Testis (tissue), 3 donors: ENCODE results near the gene SET. TPM values are rescaled to one million over a fixed set of nuclear protein-coding genes. Genes with fewer than 3 reads are reported as not detected.

Source experiments
- DNase-seq: peaks from one replicate; pipeline ENCODE4 v3.0.0-alpha.2; 2019
- H3K27ac ChIP-seq, 2 donors: fragments of 200-600 bp; sonication (generic); one replicate each; pipeline ENCODE4 v1.5.1; 2019
- H3K27me3 ChIP-seq: fragments of 200-600 bp; sonication (generic); one replicate; pipeline ENCODE4 v1.5.1; 2019
- H3K36me3 ChIP-seq: fragments of 200-600 bp; sonication (generic); one replicate; pipeline ENCODE4 v1.5.1; 2017; ENCODE audit warnings: low read depth; ENCODE audit errors: missing control alignments
- H3K4me1 ChIP-seq: fragments of 200-600 bp; sonication (generic); one replicate; pipeline ENCODE4 v1.5.1; 2019
- H3K4me3 ChIP-seq, 2 donors: fragments of 200-600 bp; sonication (generic); one replicate each; pipeline ENCODE4 v1.5.1; 2017 to 2019
- H3K9me3 ChIP-seq: fragments of 200-600 bp; sonication (generic); one replicate; pipeline ENCODE4 v1.5.1; 2017
- CTCF ChIP-seq, 3 experiments: fragments of 450-650 bp in 2 of 3; fragments of 200-600 bp in 1 of 3; sonication (generic) in 1 of 3; IDR thresholded peaks; one replicate each; pipeline ENCODE4 v1.5.1; 2016 to 2019; ENCODE audit warnings: antibody characterized with exemption in 3 of 3, mild to moderate bottlenecking in 2 of 3, moderate library complexity in 1 of 3
- POLR2A ChIP-seq: fragments of 450-650 bp; IDR thresholded peaks from one replicate; pipeline ENCODE4 v1.6.1; 2017; ENCODE audit warnings: antibody characterized with exemption, mild to moderate bottlenecking, moderate library complexity
- WGBS, 2 donors: methylation state at CpG; one replicate each; pipeline ENCODE4 v1.1.5; 2018; 5-methylcytosine and 5-hydroxymethylcytosine counted together
- intact Hi-C: fragments of 100-400 bp; cut with DNase I; formaldehyde crosslinking; loops from one replicate; pipeline ENCODE4 v1.15.1; 2023; ENCODE audit warnings: low total_unique reads
- polyA plus RNA-seq: library from polyadenylated mRNA; stranded (reverse); fragments of 350-450 nt; fragmentation: Illumina TruSeq; extraction: RNeasy Lipid Tissue Mini Kit (QIAGEN cat#74804); gene quantifications from one replicate; pipeline ENCODE4 v1.2.3, GENCODE V29; 2014; ENCODE audit warnings: low read depth, low replicate concordance; ENCODE audit not compliant: insufficient read depth
- total RNA-seq, 2 donors: library from RNA; depleted of rRNA; stranded (reverse); fragments of >200 nt; gene quantifications; one replicate each; pipeline ENCODE4 v1.2.3, GENCODE V29; 2016

Gene SET
- total and polyA plus RNA-seq, 3 donors from 2014 or later: 113 to 159 (median 142) TPM

- H3K9me3 ChIP-seq: no peaks in the 10 kb centered on the region
- H3K27ac ChIP-seq: no peak overlapping the region
- WGBS, 2 donors: 60 to 64% methylated on average over 9 of the region's 9 CpGs
- H3K4me1 ChIP-seq: peaks cover 8% of the 10 kb centered on the region
- intact Hi-C loops: no loop called here
- H3K4me3 ChIP-seq: no peak overlapping the region
- H3K27me3 ChIP-seq: no peaks in the 10 kb centered on the region
- H3K36me3 ChIP-seq: no peaks in the 10 kb centered on the region
- TF ChIP-seq POLR2A (no peak), CTCF (IDR thresholded peaks at IDR 0.05) (no peak)
- no peak for DNase-seq
Observed at GRCh38 chr9:128722380-128723351, 33.6 kb downstream of the SET start.

GRCh38 chr9:128723352-128723865 lies 34.4 kb downstream of the SET start:
- H3K9me3 ChIP-seq: no peaks in the 10 kb centered on the region
- no peaks in the 10 kb centered on the region for H3K36me3 ChIP-seq
- no peaks in the 10 kb centered on the region for H3K27me3 ChIP-seq
- DNase-seq: no peak
- peak overlapping the region; percentile 21 to 74 for H3K27ac ChIP-seq
- intact Hi-C loops: no loop called here
- H3K4me3 ChIP-seq: peak overlapping the region; percentile 63 to 67
- TF ChIP-seq POLR2A: no peak
- TF ChIP-seq CTCF (IDR thresholded peaks at IDR 0.05): no peak
- H3K4me1 ChIP-seq: peaks cover 8% of the 10 kb centered on the region
- 43 to 46% methylated on average over 7 of the region's 7 CpGs for WGBS, 2 donors

GRCh38 chr9:128723866-128724743 lies 35.1 kb downstream of the SET start, which contains the start of gene ZDHHC12:
TSS of gene ZDHHC12 (minus strand) at chr9:128724127. CDS start at chr9:128724093, 34 bp downstream.
- peak; percentile 98 for DNase-seq
- 2 to 6% methylated on average over 16 to 66 of the region's 68 CpGs for WGBS, 2 donors
- no peaks in the 10 kb centered on the region for H3K9me3 ChIP-seq
- no peaks in the 10 kb centered on the region for H3K36me3 ChIP-seq
- TF ChIP-seq CTCF (IDR thresholded peaks at IDR 0.05) (no peak), POLR2A (no peak)
- intact Hi-C loops: no loop called here
- peaks cover 8% of the 10 kb centered on the region for H3K4me1 ChIP-seq
- no peaks in the 10 kb centered on the region for H3K27me3 ChIP-seq
- peak within 1 kb of the TSS; percentile 63 to 67 for H3K4me3 ChIP-seq
- H3K27ac ChIP-seq: peak within 1 kb of the TSS; percentile 21 to 74

- H3K9me3 ChIP-seq: no peaks in the 10 kb centered on the region
- H3K36me3 ChIP-seq: no peaks in the 10 kb centered on the region
- 13 to 15% methylated on average over 10 of the region's 10 CpGs for WGBS, 2 donors
- peak overlapping the region; percentile 21 to 74 for H3K27ac ChIP-seq
- peak overlapping the region; percentile 63 to 67 for H3K4me3 ChIP-seq
- H3K27me3 ChIP-seq: no peaks in the 10 kb centered on the region
- intact Hi-C loops: no loop called here
- DNase-seq: peak; percentile 83
- TF ChIP-seq CTCF (IDR thresholded peaks at IDR 0.05): no peak
- TF ChIP-seq POLR2A: no peak
- H3K4me1 ChIP-seq: peaks cover 8% of the 10 kb centered on the region
Observed at GRCh38 chr9:128724744-128725211, 35.8 kb downstream of the SET start.
